ENCODE results near the gene MOCS1. TPM values are rescaled to one million over a fixed set of nuclear protein-coding genes. Genes with fewer than 3 reads are reported as not detected.

MOCS1 gene
- total RNA-seq, 1 donor = 25.3 TPM

- Histone ChIP-seq H3K4me1 (ENCODE audit: insufficient read depth, low read length) (no peaks in the 10 kb centered on the region), H3K4me2 (ENCODE audit: insufficient read depth, low read length) (no peak overlapping the region), H3K9me3 (ENCODE audit: low read depth, low read length) (no peaks in the 10 kb centered on the region), H3K4me3 (ENCODE audit: insufficient read depth, low read length) (no peak overlapping the region), H4K20me1 (ENCODE audit: insufficient read depth, low read length) (no peaks in the 10 kb centered on the region), H3K79me2 (ENCODE audit: insufficient read depth, low read length) (no peaks in the 10 kb centered on the region), H3K36me3 (ENCODE audit: insufficient read depth, low read length) (peaks cover 16% of the 10 kb centered on the region), H3K27me3 (ENCODE audit: insufficient read depth, low read length) (no peaks in the 10 kb centered on the region), H2AFZ (ENCODE audit: low read length) (no peak overlapping the region), H3K27ac (ENCODE audit: low read depth, low read length) (no peak overlapping the region)
- DNase-seq (ENCODE audit: insufficient read length, low spot score, missing footprints) = no peak
- TF ChIP-seq CTCF (IDR thresholded peaks at IDR 0.05; ENCODE audit: extremely low read depth, low read depth, low read length) = no peak
Observed at GRCh38 chr6:39904946-39905639, 29.2 kb downstream of the MOCS1 start.

GRCh38 chr6:39903656-39904055 is 30.6 kb downstream of the MOCS1 start:
- Histone ChIP-seq H3K4me1 (ENCODE audit: insufficient read depth, low read length) (no peaks in the 10 kb centered on the region), H3K4me3 (ENCODE audit: insufficient read depth, low read length) (no peak overlapping the region), H3K27me3 (ENCODE audit: insufficient read depth, low read length) (no peaks in the 10 kb centered on the region), H2AFZ (ENCODE audit: low read length) (no peak overlapping the region), H3K27ac (ENCODE audit: low read depth, low read length) (no peak overlapping the region), H3K9me3 (ENCODE audit: low read depth, low read length) (no peaks in the 10 kb centered on the region), H3K36me3 (ENCODE audit: insufficient read depth, low read length) (peaks cover 22% of the 10 kb centered on the region), H3K79me2 (ENCODE audit: insufficient read depth, low read length) (no peaks in the 10 kb centered on the region), H3K4me2 (ENCODE audit: insufficient read depth, low read length) (no peak overlapping the region), H4K20me1 (ENCODE audit: insufficient read depth, low read length) (no peaks in the 10 kb centered on the region)
- TF ChIP-seq CTCF (IDR thresholded peaks at IDR 0.05; ENCODE audit: extremely low read depth, low read depth, low read length) = no peak
- no peak for DNase-seq (ENCODE audit: insufficient read length, low spot score, missing footprints)

- no peak overlapping the region for H3K27ac ChIP-seq (ENCODE audit: low read depth, low read length)
- no peaks in the 10 kb centered on the region for H3K9me3 ChIP-seq (ENCODE audit: low read depth, low read length)
- no peak for TF ChIP-seq CTCF (IDR thresholded peaks at IDR 0.05; ENCODE audit: extremely low read depth, low read depth, low read length)
- no peak overlapping the region for H2AFZ ChIP-seq (ENCODE audit: low read length)
- H4K20me1 ChIP-seq (ENCODE audit: insufficient read depth, low read length) = no peaks in the 10 kb centered on the region
- H3K4me1 ChIP-seq (ENCODE audit: insufficient read depth, low read length) = no peaks in the 10 kb centered on the region
- no peaks in the 10 kb centered on the region for H3K79me2 ChIP-seq (ENCODE audit: insufficient read depth, low read length)
- DNase-seq (ENCODE audit: insufficient read length, low spot score, missing footprints) = no peak
- H3K36me3 ChIP-seq (ENCODE audit: insufficient read depth, low read length) = peaks cover 22% of the 10 kb centered on the region
- no peak overlapping the region for H3K4me2 ChIP-seq (ENCODE audit: insufficient read depth, low read length)
- no peaks in the 10 kb centered on the region for H3K27me3 ChIP-seq (ENCODE audit: insufficient read depth, low read length)
- H3K4me3 ChIP-seq (ENCODE audit: insufficient read depth, low read length) = no peak overlapping the region
Observed at GRCh38 chr6:39902786-39903465, 31.3 kb downstream of the MOCS1 start.

GRCh38 chr6:39902136-39902535 is 32.1 kb downstream of the MOCS1 start:
- DNase-seq (ENCODE audit: insufficient read length, low spot score, missing footprints) = no peak
- H3K4me1 ChIP-seq (ENCODE audit: insufficient read depth, low read length) = no peaks in the 10 kb centered on the region
- no peaks in the 10 kb centered on the region for H4K20me1 ChIP-seq (ENCODE audit: insufficient read depth, low read length)
- no peak overlapping the region for H3K27ac ChIP-seq (ENCODE audit: low read depth, low read length)
- no peak overlapping the region for H2AFZ ChIP-seq (ENCODE audit: low read length)
- no peak overlapping the region for H3K4me3 ChIP-seq (ENCODE audit: insufficient read depth, low read length)
- no peak for TF ChIP-seq CTCF (IDR thresholded peaks at IDR 0.05; ENCODE audit: extremely low read depth, low read depth, low read length)
- H3K36me3 ChIP-seq (ENCODE audit: insufficient read depth, low read length) = peaks cover 25% of the 10 kb centered on the region
- no peak overlapping the region for H3K4me2 ChIP-seq (ENCODE audit: insufficient read depth, low read length)
- H3K9me3 ChIP-seq (ENCODE audit: low read depth, low read length) = no peaks in the 10 kb centered on the region
- no peaks in the 10 kb centered on the region for H3K27me3 ChIP-seq (ENCODE audit: insufficient read depth, low read length)
- no peaks in the 10 kb centered on the region for H3K79me2 ChIP-seq (ENCODE audit: insufficient read depth, low read length)
